HepG2 (cell line): ENCODE measurements around the gene SLC35B2. TPM values are rescaled to one million over a fixed set of nuclear protein-coding genes. Genes with fewer than 3 reads are reported as not detected.

Source experiments
- CEBPG ChIP-seq: IDR thresholded peaks from 2 replicates; pipeline ENCODE4 v1.6.1; 2016
- CHD2 ChIP-seq: IDR thresholded peaks from 2 replicates; pipeline ENCODE4 v1.6.1; 2011; ENCODE audit warnings: low read depth, low read length, improper control_type of control experiment
- DRAP1 ChIP-seq: IDR thresholded peaks from 2 replicates; pipeline ENCODE4 v1.6.1; 2016; ENCODE audit warnings: missing genetic modification reagents, missing compliant biosample characterization
- ETV5 ChIP-seq: IDR thresholded peaks from 2 replicates; pipeline ENCODE4 v1.6.1; 2018; ENCODE audit warnings: missing biosample characterization, missing genetic modification reagents, inconsistent platforms, borderline replicate concordance
- GATAD2A ChIP-seq: IDR thresholded peaks from 2 replicates; pipeline ENCODE4 v1.6.1; 2016
- HDAC2 ChIP-seq: sonication (generic); formaldehyde crosslinking; IDR thresholded peaks from 2 replicates; pipeline ENCODE4 v1.4.0; 2020; ENCODE audit warnings: missing genetic modification reagents
- HMG20B ChIP-seq: conservative IDR thresholded peaks from 2 replicates; pipeline ENCODE4 v1.6.1; 2016; ENCODE audit warnings: missing genetic modification reagents, missing compliant biosample characterization
- IRF2 ChIP-seq: IDR thresholded peaks from 2 replicates; pipeline ENCODE4 v1.6.1; 2018; ENCODE audit warnings: missing genetic modification reagents, missing compliant biosample characterization
- LCORL ChIP-seq, 2 experiments: fragments of 450-650 bp in 1 of 2; sonication (generic) in 1 of 2; formaldehyde crosslinking in 1 of 2; IDR thresholded peaks; 2 replicates each; pipeline versions ENCODE4 v1.5.0 to v1.6.1; 2017 to 2020; ENCODE audit warnings: antibody characterized with exemption in 1 of 2, missing genetic modification reagents in 1 of 2
- MEF2D ChIP-seq: sonication (generic); formaldehyde crosslinking; IDR thresholded peaks from 2 replicates; pipeline ENCODE4 v1.5.1; 2020; ENCODE audit warnings: mild to moderate bottlenecking, missing genetic modification reagents
- NCOA2 ChIP-seq: sonication (generic); formaldehyde crosslinking; IDR thresholded peaks from 2 replicates; pipeline ENCODE4 v1.8.0; 2022; ENCODE audit warnings: inconsistent platforms
- NONO ChIP-seq, 2 experiments: fragments of 450-650 bp in 1 of 2; sonication (generic) in 1 of 2; formaldehyde crosslinking in 1 of 2; IDR thresholded peaks in 1 of 2; conservative IDR thresholded peaks in 1 of 2; 2 replicates each; pipeline versions ENCODE4 v1.6.1 to v1.8.0; 2017 to 2022; ENCODE audit warnings: mild to moderate bottlenecking in 1 of 2, missing genetic modification reagents in 1 of 2, moderate library complexity in 1 of 2
- PPARG ChIP-seq: conservative IDR thresholded peaks from 2 replicates; pipeline ENCODE4 v1.6.1; 2016; ENCODE audit warnings: missing biosample characterization, missing genetic modification reagents
- PTBP1 ChIP-seq: fragments of 200-400 bp; formaldehyde crosslinking; IDR thresholded peaks from 2 replicates; pipeline ENCODE4 v1.6.1; 2018; ENCODE audit warnings: low read length, low read depth; ENCODE audit not compliant: poor library complexity, severe bottlenecking
- RXRA ChIP-seq: sonication (generic); formaldehyde crosslinking; IDR thresholded peaks from 2 replicates; pipeline ENCODE4 v1.5.1; 2020; ENCODE audit warnings: missing genetic modification reagents
- SIN3A ChIP-seq: IDR thresholded peaks from 2 replicates; pipeline ENCODE4 v1.6.1; 2011; ENCODE audit warnings: low read depth, mild to moderate bottlenecking, control low read depth, low read length, borderline replicate concordance
- SKI ChIP-seq: fragments of 450-650 bp; IDR thresholded peaks from one replicate; pipeline ENCODE4 v1.6.1; 2018; ENCODE audit warnings: mild to moderate bottlenecking; ENCODE audit not compliant: partially characterized antibody
- SOX6 ChIP-seq, 2 experiments: fragments of 450-650 bp in 1 of 2; sonication (generic) in 1 of 2; formaldehyde crosslinking in 1 of 2; IDR thresholded peaks; 2 replicates each; pipeline versions ENCODE4 v1.4.0 to v1.6.1; 2017 to 2020; ENCODE audit warnings: antibody characterized with exemption in 1 of 2, mild to moderate bottlenecking in 1 of 2, missing genetic modification reagents in 1 of 2
- SSRP1 ChIP-seq: IDR thresholded peaks from 2 replicates; pipeline ENCODE4 v1.6.1; 2016; ENCODE audit warnings: control low read depth
- TGIF2 ChIP-seq: IDR thresholded peaks from 2 replicates; pipeline ENCODE4 v1.6.1; 2016; ENCODE audit warnings: control low read depth, missing compliant biosample characterization
- TSC22D2 ChIP-seq: sonication (generic); formaldehyde crosslinking; IDR thresholded peaks from 2 replicates; pipeline ENCODE4 v1.5.1; 2020; ENCODE audit warnings: missing genetic modification reagents, mild to moderate bottlenecking, borderline replicate concordance
- XRCC5 ChIP-seq: fragments of 200-400 bp; formaldehyde crosslinking; optimal IDR thresholded peaks from 2 replicates; pipeline ENCODE3; 2017; ENCODE audit warnings: mild to moderate bottlenecking, low read length
- ZFY ChIP-seq: sonication (generic); formaldehyde crosslinking; IDR thresholded peaks from 2 replicates; pipeline ENCODE4 v1.4.0; 2020; ENCODE audit warnings: missing genetic modification reagents
- ZMYM3 ChIP-seq: sonication (generic); formaldehyde crosslinking; IDR thresholded peaks from 2 replicates; pipeline ENCODE4 v1.5.1; 2020; ENCODE audit warnings: mild to moderate bottlenecking, missing genetic modification reagents
- ZNF562 ChIP-seq: sonication (generic); formaldehyde crosslinking; IDR thresholded peaks from 2 replicates; pipeline ENCODE4 v1.8.0; 2022; ENCODE audit warnings: missing genetic modification reagents, borderline replicate concordance
- ZNF724P ChIP-seq: sonication (generic); formaldehyde crosslinking; IDR thresholded peaks from 2 replicates; pipeline ENCODE4 v1.8.0; 2022; ENCODE audit warnings: missing genetic modification reagents, borderline replicate concordance
- ZNF747 ChIP-seq: sonication (generic); formaldehyde crosslinking; IDR thresholded peaks from 2 replicates; pipeline ENCODE4 v1.8.1; 2023; ENCODE audit warnings: missing genetic modification reagents, mild to moderate bottlenecking, borderline replicate concordance
- polyA plus RNA-seq, 8 experiments: library from polyadenylated mRNA; depleted of rRNA in 3 of 8; stranded (reverse) in 7 of 8; unstranded in 1 of 8; fragments of >200 nt; fragmentation: Illumina TruSeq in 4 of 8; extraction: Trizol in 4 of 8; gene quantifications; 2 replicates each; pipeline versions ENCODE4 v1.2.1 to v1.2.3, GENCODE V29; 2011 to 2016; ENCODE audit warnings: low read depth in 4 of 8, missing spikeins in 1 of 8, mixed read lengths in 1 of 8; ENCODE audit not compliant: insufficient read depth in 1 of 8
- total RNA-seq, 5 experiments: library from RNA; depleted of rRNA; stranded (reverse); fragments of >200 nt; fragmentation: Illumina TruSeq; extraction: Trizol; gene quantifications; 2 replicates each; pipeline ENCODE4 v1.2.3, GENCODE V29; 2016; ENCODE audit warnings: low read depth in 1 of 5
- TF ChIP-seq, protein P1 (sequence below): sonication (generic); formaldehyde crosslinking; IDR thresholded peaks from 2 replicates; pipeline ENCODE4 v1.5.1; 2020; ENCODE audit warnings: mild to moderate bottlenecking, moderate library complexity, missing genetic modification reagents
- TF ChIP-seq, protein P2 (sequence below): IDR thresholded peaks from 2 replicates; pipeline ENCODE4 v1.6.1; 2016

The SLC35B2 gene
- total and polyA plus RNA-seq, 2 of the 13 experiments (the other 11 are each of a cell fraction or from before 2014, with no cell fraction given), result 61.1 to 148 TPM

- TF ChIP-seq SKI, result peak; percentile 70
- TF ChIP-seq SSRP1 (CRISPR knock-in tag), result no peak
- peak; percentile 11; the same call in 1 of the 2 replicates for TF ChIP-seq ETV5
- TF ChIP-seq, protein P1, sequence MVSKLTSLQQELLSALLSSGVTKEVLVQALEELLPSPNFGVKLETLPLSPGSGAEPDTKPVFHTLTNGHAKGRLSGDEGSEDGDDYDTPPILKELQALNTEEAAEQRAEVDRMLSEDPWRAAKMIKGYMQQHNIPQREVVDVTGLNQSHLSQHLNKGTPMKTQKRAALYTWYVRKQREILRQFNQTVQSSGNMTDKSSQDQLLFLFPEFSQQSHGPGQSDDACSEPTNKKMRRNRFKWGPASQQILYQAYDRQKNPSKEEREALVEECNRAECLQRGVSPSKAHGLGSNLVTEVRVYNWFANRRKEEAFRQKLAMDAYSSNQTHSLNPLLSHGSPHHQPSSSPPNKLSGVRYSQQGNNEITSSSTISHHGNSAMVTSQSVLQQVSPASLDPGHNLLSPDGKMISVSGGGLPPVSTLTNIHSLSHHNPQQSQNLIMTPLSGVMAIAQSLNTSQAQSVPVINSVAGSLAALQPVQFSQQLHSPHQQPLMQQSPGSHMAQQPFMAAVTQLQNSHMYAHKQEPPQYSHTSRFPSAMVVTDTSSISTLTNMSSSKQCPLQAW, result peak; percentile 80
- TF ChIP-seq ZNF724P (CRISPR knock-in tag), result no peak
- TF ChIP-seq ZNF562 (CRISPR knock-in tag), result no peak
- TF ChIP-seq PTBP1, result no peak
- no peak for TF ChIP-seq TSC22D2 (CRISPR knock-in tag)
- TF ChIP-seq RXRA, result peak; percentile 42; the same call in 1 of the 2 replicates
- TF ChIP-seq PPARG (CRISPR knock-in tag), result peak; percentile 55; the same call in 1 of the 2 replicates
- no peak for TF ChIP-seq LCORL (IDR thresholded peaks at IDR 0.05)
- TF ChIP-seq LCORL (CRISPR knock-in tag; IDR thresholded peaks at IDR 0.05), result peak; percentile 81
- TF ChIP-seq HMG20B (CRISPR knock-in tag), result 0 out of 2 replicates have a peak, but pooled peaks have one; percentile 16
- TF ChIP-seq MEF2D, result 0 out of 2 replicates have a peak, but pooled peaks have one; percentile 31
- peak; percentile 63 for TF ChIP-seq ZMYM3 (CRISPR knock-in tag)
- peak; percentile 81 for TF ChIP-seq XRCC5
- TF ChIP-seq ZFY (CRISPR knock-in tag), result peak; percentile 49; the same call in 1 of the 2 replicates
- TF ChIP-seq SOX6 (IDR thresholded peaks at IDR 0.05), result no peak
- peak; percentile 53; the same call in 1 of the 2 replicates for TF ChIP-seq SOX6 (CRISPR knock-in tag; IDR thresholded peaks at IDR 0.05)
- TF ChIP-seq GATAD2A (CRISPR knock-in tag), result peak; percentile 71
- no peak for TF ChIP-seq DRAP1 (CRISPR knock-in tag)
- peak; percentile 44 for TF ChIP-seq NCOA2 (CRISPR knock-in tag)
- TF ChIP-seq NONO (IDR thresholded peaks at IDR 0.05), result no peak
- peak; percentile 57; the same call in 1 of the 2 replicates for TF ChIP-seq NONO (CRISPR knock-in tag; conservative IDR thresholded peaks at IDR 0.05)
- TF ChIP-seq TGIF2 (CRISPR knock-in tag), result 0 out of 2 replicates have a peak, but pooled peaks have one; percentile 57
- 0 out of 2 replicates have a peak, but pooled peaks have one; percentile 22 for TF ChIP-seq CEBPG (CRISPR knock-in tag)
- TF ChIP-seq CHD2, result peak; percentile 14; the same call in 1 of the 2 replicates
- TF ChIP-seq SIN3A, result peak; percentile 60; the same call in 1 of the 2 replicates
- peak; percentile 40; the same call in 1 of the 2 replicates for TF ChIP-seq HDAC2 (CRISPR knock-in tag)
- TF ChIP-seq IRF2, result 0 out of 2 replicates have a peak, but pooled peaks have one; percentile 50
- TF ChIP-seq, protein P2, sequence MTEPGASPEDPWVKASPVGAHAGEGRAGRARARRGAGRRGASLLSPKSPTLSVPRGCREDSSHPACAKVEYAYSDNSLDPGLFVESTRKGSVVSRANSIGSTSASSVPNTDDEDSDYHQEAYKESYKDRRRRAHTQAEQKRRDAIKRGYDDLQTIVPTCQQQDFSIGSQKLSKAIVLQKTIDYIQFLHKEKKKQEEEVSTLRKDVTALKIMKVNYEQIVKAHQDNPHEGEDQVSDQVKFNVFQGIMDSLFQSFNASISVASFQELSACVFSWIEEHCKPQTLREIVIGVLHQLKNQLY (CRISPR knock-in tag), result no peak
- 0 out of 2 replicates have a peak, but pooled peaks have one; percentile 48 for TF ChIP-seq ZNF747 (CRISPR knock-in tag)
Measured at GRCh38 chr6:44234101-44235025, 23.0 kb downstream of the SLC35B2 start (continued).
